GM20000 (cell line): ENCODE measurements around the gene CPNE4.
"Not testable (repeated sequence)": the region's sequence is repeated elsewhere in the genome, so short reads cannot be mapped to it uniquely, and the experiment has no call there.

Experiments used
- DNase-seq: peaks from one replicate; pipeline ENCODE4 v3.0.0; 2012; ENCODE audit warnings: low spot score
- TF ChIP-seq, protein P1 (sequence below): IDR thresholded peaks from 2 replicates; pipeline ENCODE4 v1.5.1; 2012; ENCODE audit warnings: mild to moderate bottlenecking, control low read depth; ENCODE audit errors: extremely low read depth, missing control alignments

Gene CPNE4

GRCh38 chr3:131501949-131502348 is 532.9 kb downstream of the CPNE4 start:
- no peak for DNase-seq
- TF ChIP-seq, protein P1, sequence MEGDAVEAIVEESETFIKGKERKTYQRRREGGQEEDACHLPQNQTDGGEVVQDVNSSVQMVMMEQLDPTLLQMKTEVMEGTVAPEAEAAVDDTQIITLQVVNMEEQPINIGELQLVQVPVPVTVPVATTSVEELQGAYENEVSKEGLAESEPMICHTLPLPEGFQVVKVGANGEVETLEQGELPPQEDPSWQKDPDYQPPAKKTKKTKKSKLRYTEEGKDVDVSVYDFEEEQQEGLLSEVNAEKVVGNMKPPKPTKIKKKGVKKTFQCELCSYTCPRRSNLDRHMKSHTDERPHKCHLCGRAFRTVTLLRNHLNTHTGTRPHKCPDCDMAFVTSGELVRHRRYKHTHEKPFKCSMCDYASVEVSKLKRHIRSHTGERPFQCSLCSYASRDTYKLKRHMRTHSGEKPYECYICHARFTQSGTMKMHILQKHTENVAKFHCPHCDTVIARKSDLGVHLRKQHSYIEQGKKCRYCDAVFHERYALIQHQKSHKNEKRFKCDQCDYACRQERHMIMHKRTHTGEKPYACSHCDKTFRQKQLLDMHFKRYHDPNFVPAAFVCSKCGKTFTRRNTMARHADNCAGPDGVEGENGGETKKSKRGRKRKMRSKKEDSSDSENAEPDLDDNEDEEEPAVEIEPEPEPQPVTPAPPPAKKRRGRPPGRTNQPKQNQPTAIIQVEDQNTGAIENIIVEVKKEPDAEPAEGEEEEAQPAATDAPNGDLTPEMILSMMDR: no peak

DNA sequence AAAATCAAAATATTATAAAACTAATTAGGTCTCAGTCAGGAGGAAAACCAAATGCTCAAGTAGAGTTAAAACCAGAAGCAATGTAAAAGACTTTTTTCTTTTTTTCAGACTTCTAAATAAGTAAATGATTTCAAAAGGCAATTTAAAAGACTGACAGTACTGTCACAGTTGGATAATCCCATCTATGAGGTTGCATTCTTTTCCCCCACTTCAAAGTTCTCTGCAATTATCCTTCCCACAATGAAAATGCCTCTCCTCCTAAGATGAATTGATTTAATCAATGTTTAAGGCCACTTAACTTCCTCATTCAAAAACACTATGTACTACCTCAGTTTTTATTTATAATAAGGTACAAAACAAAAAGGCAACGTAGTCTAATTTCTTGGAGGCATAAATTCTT is 540.1 kb downstream of the CPNE4 start:
- DNase-seq: no peak
- TF ChIP-seq, protein P1: no peak

- no peak for DNase-seq
- TF ChIP-seq, protein P1: no peak
Measured at GRCh38 chr3:131491775-131492174, 543.0 kb downstream of the CPNE4 start.

DNA sequence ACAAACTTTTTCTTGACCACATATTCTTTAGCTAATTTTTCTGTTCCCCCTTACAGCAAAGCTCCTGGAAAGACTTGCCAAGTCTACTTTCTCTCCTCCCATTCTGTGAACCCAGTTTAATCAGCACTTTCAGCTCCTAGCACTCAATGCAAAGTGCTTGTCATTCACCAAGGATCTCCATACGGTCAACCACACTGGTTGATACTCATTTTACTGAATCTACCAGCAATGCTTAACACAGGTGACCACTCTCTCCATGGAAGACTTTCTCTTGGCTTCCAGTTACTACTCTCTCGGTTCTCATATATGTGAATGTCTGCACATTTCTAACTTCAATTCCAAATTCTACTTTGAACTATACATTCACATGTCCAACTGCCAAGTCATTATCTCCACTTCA is 543.7 kb downstream of the CPNE4 start:
- TF ChIP-seq, protein P1: no peak
- no peak for DNase-seq

- not testable (repeated sequence) for DNase-seq
Measured at GRCh38 chr3:131486545-131486944, 548.3 kb downstream of the CPNE4 start.

DNA sequence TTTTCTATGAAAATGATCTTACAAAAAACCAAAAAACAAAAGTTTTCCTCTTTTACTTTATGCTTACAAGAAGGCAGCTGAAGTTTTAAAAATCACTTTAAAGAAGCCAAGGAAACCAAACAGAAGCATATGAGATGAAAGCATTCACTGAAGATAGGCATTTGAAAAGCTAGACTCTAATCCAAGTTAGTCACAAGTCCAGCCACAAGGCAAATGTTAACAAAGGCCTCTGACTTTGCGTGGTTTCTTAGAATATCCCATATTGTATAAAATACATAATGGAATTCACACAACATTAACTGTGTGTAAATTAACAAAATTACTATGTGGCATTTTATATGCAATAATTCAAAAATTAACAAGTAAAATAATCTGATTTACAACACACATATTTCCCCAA is 549.7 kb downstream of the CPNE4 start:
- DNase-seq: no peak
- TF ChIP-seq, protein P1: no peak

- TF ChIP-seq, protein P1: no peak
- DNase-seq: no peak
Measured at GRCh38 chr3:131484496-131485111, 550.2 kb downstream of the CPNE4 start.
